ENCODE results near the gene ERC2.

Gene ERC2

GRCh38 chr3:55984626-55985025, 483.6 kb downstream of the ERC2 start:
- no peak for DNase-seq (ENCODE audit: low spot score)

DNA sequence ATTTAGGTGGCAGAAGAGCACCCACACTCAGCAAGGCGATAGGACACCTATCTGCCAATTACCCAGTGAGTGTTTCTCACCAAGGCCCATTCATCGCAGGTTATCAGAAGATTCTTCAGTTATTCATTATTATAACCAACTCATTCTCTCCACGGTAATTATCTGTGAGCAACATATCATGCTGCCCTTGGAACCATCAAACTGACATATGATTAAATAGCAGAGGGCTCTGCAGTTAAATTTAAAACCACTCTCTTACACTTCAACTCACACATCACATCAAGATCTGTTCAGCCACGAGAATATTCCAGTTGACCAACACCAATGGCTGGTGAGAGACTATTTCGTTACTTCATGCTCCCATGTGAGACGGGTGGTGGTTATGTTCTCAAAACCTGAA, 489.3 kb downstream of the ERC2 start:
- no peak for DNase-seq (ENCODE audit: low spot score)

GRCh38 chr3:55974421-55975165, 493.7 kb downstream of the ERC2 start:
- no peak for DNase-seq (ENCODE audit: low spot score)

DNA sequence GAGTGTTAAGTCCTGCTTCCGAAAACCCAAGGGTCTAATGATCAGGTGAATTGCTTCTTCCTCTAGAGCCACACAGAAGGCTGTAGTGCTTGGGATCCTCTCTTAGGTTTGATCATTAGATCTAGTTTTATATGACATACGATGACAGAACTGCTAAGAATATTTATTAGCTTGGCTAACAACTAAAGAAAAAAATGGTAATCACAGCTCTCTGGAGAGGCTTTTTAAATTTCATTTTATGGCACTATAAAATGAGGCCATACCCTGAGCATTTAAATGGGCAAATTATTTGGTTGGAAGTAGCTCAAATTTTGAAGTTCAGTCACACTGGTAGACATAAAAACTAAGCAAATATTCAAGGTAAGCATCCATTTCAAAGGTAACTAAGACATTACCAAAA, 498.6 kb downstream of the ERC2 start:
- no peak for DNase-seq (ENCODE audit: low spot score)

GRCh38 chr3:55968331-55968730, 499.9 kb downstream of the ERC2 start:
- DNase-seq (ENCODE audit: low spot score), result no peak

- no peak for DNase-seq (ENCODE audit: low spot score)
Measured at GRCh38 chr3:55966566-55966965, 501.7 kb downstream of the ERC2 start.

- DNase-seq (ENCODE audit: low spot score), result no peak
Measured at GRCh38 chr3:55965776-55966175, 502.5 kb downstream of the ERC2 start.

GRCh38 chr3:55964491-55964985, 503.7 kb downstream of the ERC2 start:
- no peak for DNase-seq (ENCODE audit: low spot score)

GRCh38 chr3:55963601-55964000, 504.7 kb downstream of the ERC2 start:
- no peak for DNase-seq (ENCODE audit: low spot score)

DNA sequence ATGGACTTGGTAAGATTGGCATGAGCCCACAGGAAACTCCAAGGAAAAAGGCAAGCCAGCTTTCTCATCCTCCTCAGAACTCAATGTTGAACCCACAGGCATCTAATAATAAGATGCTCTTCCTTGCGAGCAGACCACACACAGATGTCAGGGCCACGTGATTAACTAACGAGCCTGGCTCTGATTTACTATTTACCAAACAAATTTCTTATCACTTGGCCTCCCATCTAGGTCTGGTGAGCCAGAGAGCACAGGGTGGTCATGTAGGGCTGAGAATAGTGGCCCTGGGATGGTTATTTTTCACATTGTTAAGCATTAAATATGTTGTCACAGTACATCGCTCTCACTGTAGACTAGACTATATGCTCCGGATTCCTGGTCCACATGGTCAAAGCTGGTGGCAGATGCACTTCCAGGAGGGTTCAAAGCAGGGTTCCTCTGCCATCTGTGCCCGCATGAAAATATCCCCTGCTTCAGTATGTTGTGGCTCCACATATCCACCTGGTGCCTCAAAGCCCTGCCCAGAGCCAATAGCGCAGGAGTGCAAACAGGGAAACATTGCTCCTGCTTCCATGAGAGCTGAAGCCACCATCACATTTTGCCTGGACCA, 508.7 kb downstream of the ERC2 start:
- DNase-seq (ENCODE audit: low spot score), result no peak

DNA sequence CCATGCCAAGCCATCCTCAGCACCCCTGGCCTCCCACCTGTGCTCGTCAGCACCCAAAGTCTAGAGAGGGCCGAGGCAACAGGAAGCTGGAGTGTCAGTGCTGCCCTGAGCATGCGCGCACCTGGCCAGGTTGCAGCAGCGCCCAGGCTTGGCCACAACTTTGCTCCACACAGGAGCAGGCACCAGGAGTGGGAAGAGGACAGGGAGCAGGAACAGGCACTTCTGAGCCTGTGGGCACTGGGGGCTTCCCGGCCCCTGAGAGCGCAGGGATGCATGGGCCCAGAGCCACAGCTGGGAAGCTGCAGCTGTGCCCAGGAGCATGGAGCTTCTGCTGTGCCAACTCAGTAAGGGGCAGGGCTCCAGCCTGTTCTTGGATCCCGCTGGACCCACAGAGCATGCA, 509.7 kb downstream of the ERC2 start:
- no peak for DNase-seq (ENCODE audit: low spot score)

DNA sequence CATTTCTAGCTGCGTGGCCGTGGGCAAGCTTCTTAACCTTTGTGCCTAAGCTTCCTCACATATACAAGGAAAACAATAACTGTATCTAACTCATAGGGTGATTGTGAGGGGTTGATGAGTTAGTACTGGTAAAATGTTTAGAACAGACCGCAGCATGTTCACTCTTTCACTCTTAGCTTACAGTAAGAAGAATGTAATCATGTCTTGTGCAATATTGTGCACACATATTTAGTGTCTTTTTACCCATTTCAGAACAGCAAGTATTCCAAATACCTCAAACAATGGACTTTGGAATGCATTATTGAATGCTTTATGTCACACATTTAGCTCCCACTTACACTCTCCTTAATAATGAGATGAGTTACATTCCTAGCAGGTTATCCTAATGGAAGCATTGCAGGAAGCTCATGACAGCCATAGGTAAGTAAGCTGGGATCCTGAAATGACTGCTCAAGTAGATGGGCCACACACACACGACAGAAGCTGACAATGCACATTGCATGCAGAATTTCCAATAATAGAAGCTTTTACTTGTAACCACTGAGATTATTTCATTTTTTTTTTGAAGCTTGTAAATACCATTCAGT, 512.3 kb downstream of the ERC2 start:
- no peak for DNase-seq (ENCODE audit: low spot score)

GRCh38 chr3:55951388-55951787, 516.9 kb downstream of the ERC2 start:
- DNase-seq (ENCODE audit: low spot score), result no peak

- no peak for DNase-seq (ENCODE audit: low spot score)
Measured at GRCh38 chr3:55947406-55947805, 520.9 kb downstream of the ERC2 start.

DNA sequence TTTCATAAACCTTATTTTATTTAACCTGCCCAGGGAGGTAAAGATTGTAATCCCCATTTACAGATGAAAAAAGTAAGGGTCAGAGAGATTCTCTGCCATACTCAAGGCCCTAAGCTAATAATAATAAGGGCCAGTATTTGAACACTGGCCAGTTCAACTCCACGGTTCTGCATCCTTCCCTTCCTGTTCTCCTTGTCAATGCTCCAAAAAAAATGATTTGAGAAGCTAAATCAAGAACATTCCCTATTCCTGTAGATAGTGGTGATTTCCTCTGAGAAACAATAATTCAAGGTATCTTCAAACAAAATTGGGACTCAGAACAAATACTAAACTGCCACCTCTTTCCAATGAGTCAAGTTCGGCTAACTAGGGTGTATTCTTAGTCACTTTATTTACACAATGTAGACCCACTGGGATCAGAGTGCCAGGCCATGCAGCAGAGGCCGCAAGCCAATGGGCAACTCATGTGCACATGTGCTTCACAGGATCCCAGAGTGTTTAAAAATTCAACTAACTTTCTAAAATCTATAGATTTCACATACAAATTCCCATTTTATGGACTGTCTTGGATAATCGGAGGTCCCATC, 521.6 kb downstream of the ERC2 start:
- no peak for DNase-seq (ENCODE audit: low spot score)

GRCh38 chr3:55942868-55943267, 525.4 kb downstream of the ERC2 start:
- DNase-seq (ENCODE audit: low spot score), result no peak

DNA sequence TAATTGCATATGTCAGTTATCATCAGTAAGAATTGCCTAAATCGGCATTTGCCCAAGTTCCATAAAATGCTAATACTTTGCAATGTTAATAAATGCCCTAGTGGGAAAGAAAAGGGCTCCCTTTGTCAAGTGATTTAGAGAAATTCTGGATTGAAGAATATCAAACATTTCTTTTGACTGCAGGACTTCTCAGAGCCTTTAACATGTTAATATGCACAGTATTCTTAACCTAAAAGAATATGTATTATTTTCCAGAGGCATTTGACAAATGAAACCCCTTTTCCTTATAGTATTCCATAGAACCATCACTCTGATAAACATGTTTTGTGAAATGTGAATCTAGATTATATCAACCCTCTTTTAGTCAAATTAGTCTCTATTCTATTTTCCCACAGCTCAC, 529.0 kb downstream of the ERC2 start:
- DNase-seq (ENCODE audit: low spot score), result no peak

DNA sequence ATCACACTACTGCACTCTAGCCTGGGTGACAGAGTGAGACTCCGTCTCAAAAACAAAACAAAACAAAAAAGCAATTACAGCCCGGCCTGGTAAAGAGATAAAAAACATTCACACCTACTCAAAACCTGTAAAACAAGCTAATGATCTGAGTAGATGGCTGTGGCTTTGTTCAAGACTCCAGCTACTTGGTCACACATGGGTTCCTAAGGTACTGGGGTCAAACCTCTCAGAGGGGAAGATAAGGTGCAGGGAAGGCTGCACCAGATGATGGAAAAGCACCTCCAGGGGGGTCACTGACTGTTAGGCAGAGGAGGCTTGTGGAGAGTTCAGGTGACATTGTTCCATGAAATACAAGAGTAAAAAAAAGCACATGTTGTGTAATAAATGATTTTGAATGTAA, 531.0 kb downstream of the ERC2 start:
- DNase-seq (ENCODE audit: low spot score), result no peak

DNA sequence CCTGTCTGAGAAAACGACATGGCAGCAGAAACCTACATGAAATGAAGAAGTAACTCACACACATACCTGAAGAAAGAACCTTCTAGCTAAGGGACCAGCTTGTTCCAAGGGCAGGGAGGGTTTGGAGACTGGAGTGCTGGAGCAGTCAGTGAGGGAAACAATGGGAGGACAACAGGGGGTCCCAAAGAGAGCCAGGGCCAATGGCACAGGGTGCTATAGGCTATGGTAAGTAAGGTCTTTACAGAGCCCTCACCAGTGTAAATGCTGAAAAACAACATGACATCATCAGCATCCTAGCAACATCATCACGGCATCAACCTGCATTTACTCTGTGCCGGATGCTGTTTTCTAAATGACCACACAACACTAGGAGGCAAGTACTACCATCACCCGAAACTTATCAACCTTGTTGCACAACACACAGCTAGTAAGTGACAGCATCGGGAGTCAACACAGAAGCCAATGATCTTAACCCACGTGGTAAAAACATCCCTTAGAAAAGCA, 531.7 kb downstream of the ERC2 start:
- no peak for DNase-seq (ENCODE audit: low spot score)

GRCh38 chr3:55935241-55935640, 533.0 kb downstream of the ERC2 start:
- no peak for DNase-seq (ENCODE audit: low spot score)

DNA sequence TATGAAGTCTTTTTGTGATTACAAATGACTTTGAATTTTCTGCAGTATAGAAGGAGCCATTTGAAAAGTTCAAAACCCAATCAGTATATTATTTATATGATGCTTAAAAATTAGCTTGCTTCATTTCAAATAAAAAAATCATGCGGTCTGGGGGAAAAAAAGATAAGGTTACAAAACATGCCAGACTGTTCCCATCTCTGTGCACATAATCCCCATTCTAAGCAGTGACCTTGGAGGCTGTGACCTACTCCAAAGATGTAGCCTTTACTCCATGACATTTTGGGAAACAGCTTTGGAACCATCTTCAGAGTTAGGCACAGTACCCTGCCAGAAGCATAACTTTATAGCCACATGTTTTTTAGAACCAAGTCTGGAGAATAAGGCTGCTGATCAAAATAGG, 533.5 kb downstream of the ERC2 start:
- DNase-seq (ENCODE audit: low spot score), result no peak

DNA sequence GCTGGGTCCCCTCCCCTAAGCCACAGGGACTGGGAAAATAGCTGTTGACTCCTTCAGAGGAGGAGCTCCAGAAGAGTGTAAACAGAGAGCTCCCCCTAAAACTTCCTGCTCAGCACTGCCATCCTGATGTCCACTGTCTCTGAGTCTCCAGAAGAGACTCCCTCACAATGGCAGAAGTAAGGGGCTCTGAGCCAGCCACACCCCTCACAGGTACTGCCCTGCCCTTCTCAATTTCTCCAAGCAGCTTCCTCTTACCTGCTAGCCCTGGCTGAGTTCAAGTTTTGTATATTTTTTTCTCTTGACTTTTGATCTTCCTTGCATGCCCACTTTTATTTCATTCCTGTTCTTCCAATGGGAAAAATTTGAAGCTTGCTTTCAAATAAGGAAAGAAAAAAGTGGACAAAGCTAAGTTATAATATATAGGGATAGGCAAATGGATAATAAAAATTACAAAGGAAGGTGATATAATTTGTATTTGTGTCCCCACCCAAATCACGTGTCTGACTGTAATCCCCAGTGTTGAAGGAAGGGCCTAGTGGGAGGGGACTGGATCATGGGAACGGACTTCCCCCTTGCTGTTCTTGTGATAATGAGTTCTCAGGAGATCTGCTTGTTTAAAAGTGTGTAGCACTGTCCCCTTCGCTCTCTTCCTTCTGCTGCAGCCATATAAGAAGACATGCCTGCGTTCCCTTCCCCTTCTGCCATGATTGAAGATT, 539.0 kb downstream of the ERC2 start:
- DNase-seq (ENCODE audit: low spot score), result no peak

Measured in hematopoietic multipotent progenitor cell treated with erythropoietin and hydrocortisone succinate and interleukin-3 and kit ligand, for 17 days (in vitro differentiated cells).